Measurements from ENCODE around the gene HOXA3.

- TF ChIP-seq ATF6 (CRISPR knock-in tag; IDR thresholded peaks at IDR 0.05) = no peak
- no peak for TF ChIP-seq E2F4 (CRISPR knock-in tag; IDR thresholded peaks at IDR 0.05; ENCODE audit: borderline replicate concordance, low read depth)
- no peak for TF ChIP-seq CTCF (IDR thresholded peaks at IDR 0.05)
- no peak for TF ChIP-seq TP53 (CRISPR knock-in tag; IDR thresholded peaks at IDR 0.05)
Measured at GRCh38 chr7:27115221-27116026, 37.0 kb downstream of the HOXA3 start.

Measured in WTC11 (cell line).